Panc1 (cell line): ENCODE results near the gene FAF1. TPM values are rescaled to one million over a fixed set of nuclear protein-coding genes. Genes with fewer than 3 reads are reported as not detected.

Experiments used
- ATAC-seq: fragments of 200-7000 bp; cut with Tn5 transposase; 2 replicates; pipeline ENCODE4 v1.9.1; 2020; ENCODE audit warnings: mild to moderate bottlenecking, moderate library complexity
- BruUV-seq: library from RNA; stranded (reverse); fragments of 400-500 nt; replicated peaks from 2 replicates; lab custom pipeline; 2021; lab: Mats Ljungman, UMichigan
- CTCF ChIA-PET: fragments of 300-600 bp; sonication (Branson Sonifier 250); formaldehyde crosslinking; loops from one replicate; lab custom pipeline; 2022; ENCODE audit warnings: antibody characterized with exemption; lab: Charles Lee
- POLR2A ChIA-PET: fragments of 300-600 bp; sonication (Branson Sonifier 250); formaldehyde crosslinking; loops from one replicate; lab custom pipeline; 2022; ENCODE audit warnings: antibody characterized with exemption; lab: Charles Lee
- DNase-seq: peaks from one replicate; pipeline ENCODE4 v3.0.0-alpha.2; 2010; ENCODE audit warnings: low read depth, low spot score
- H3K27ac ChIP-seq: 2 replicates; pipeline ENCODE4 v1.5.1; 2011; ENCODE audit warnings: mild to moderate bottlenecking, low read length, inconsistent platforms
- H3K27me3 ChIP-seq: fragments of 200-500 bp; sonication (Bioruptor generic); 2 replicates; pipeline ENCODE4 v1.6.0; 2014; ENCODE audit warnings: low read length, inconsistent platforms; ENCODE audit not compliant: control insufficient read depth, insufficient read depth
- H3K36me3 ChIP-seq: fragments of 200-500 bp; sonication (Bioruptor generic); 2 replicates; pipeline ENCODE4 v1.5.1; 2014; ENCODE audit warnings: inconsistent platforms, mild to moderate bottlenecking, low read length, moderate library complexity; ENCODE audit not compliant: control insufficient read depth, insufficient read depth
- H3K4me1 ChIP-seq: 2 replicates; pipeline ENCODE4 v1.5.1; 2011; ENCODE audit warnings: inconsistent platforms, mild to moderate bottlenecking, low read length, moderate library complexity; ENCODE audit not compliant: control insufficient read depth, insufficient read depth
- H3K4me3 ChIP-seq, 2 experiments: 2 replicates each; pipeline ENCODE4 v1.5.1; 2011 to 2012; ENCODE audit warnings: low read depth in 2 of 2, low read length in 2 of 2, mild to moderate bottlenecking in 2 of 2, inconsistent platforms in 1 of 2, moderate library complexity in 1 of 2
- H3K9me3 ChIP-seq: fragments of 200-500 bp; sonication (Bioruptor generic); 2 replicates; pipeline ENCODE4 v1.5.1; 2014; ENCODE audit warnings: low read depth, mild to moderate bottlenecking, inconsistent platforms, low read length, moderate library complexity; ENCODE audit not compliant: control insufficient read depth, insufficient read depth
- POLR2AphosphoS5 ChIP-seq: IDR thresholded peaks from 2 replicates; pipeline ENCODE4 v1.6.1; 2012; ENCODE audit warnings: mild to moderate bottlenecking, low read depth, low read length, moderate library complexity
- SIN3A ChIP-seq: IDR thresholded peaks from 2 replicates; pipeline ENCODE4 v1.6.1; 2012; ENCODE audit warnings: low read depth, mild to moderate bottlenecking, low read length, moderate library complexity, borderline replicate concordance; ENCODE audit not compliant: insufficient read depth
- TCF7L2 ChIP-seq: IDR thresholded peaks from 2 replicates; pipeline ENCODE4 v1.6.1; 2011; ENCODE audit warnings: mild to moderate bottlenecking, low read depth, low read length, inconsistent platforms
- in situ Hi-C: cut with HindIII; loops from 2 replicates; pipeline ENCODE4 v1.10.0; 2016; ENCODE audit warnings: low sequenced_read_pairs, low pct_unique_long_range_greater_than_20kb
- intact Hi-C: fragments of 100-400 bp; cut with micrococcal nuclease; formaldehyde crosslinking; loops from one replicate; pipeline ENCODE4 v1.10.0; 2022; ENCODE audit not compliant: unreplicated experiment
- total RNA-seq: library from RNA; stranded (reverse); gene quantifications from one replicate; pipeline ENCODE4 v1.2.1, GENCODE V29; 2021; ENCODE audit not compliant: unreplicated experiment
- TF ChIP-seq, protein P1 (sequence below): fragments of 450-650 bp; IDR thresholded peaks from 2 replicates; pipeline ENCODE4 v1.5.1; 2017; ENCODE audit warnings: mild to moderate bottlenecking
- TF ChIP-seq, protein P2 (sequence below), 2 experiments: IDR thresholded peaks; 2 replicates each; pipeline ENCODE4 v1.6.1; 2011 to 2012; ENCODE audit warnings: low read depth in 2 of 2, control low read depth in 1 of 2, low read length in 1 of 2, mild to moderate bottlenecking in 1 of 2, moderate library complexity in 1 of 2; ENCODE audit not compliant: insufficient read depth in 1 of 2

The FAF1 gene
- total RNA-seq, 1 experiment from 2014 or later, result 101 TPM

DNA sequence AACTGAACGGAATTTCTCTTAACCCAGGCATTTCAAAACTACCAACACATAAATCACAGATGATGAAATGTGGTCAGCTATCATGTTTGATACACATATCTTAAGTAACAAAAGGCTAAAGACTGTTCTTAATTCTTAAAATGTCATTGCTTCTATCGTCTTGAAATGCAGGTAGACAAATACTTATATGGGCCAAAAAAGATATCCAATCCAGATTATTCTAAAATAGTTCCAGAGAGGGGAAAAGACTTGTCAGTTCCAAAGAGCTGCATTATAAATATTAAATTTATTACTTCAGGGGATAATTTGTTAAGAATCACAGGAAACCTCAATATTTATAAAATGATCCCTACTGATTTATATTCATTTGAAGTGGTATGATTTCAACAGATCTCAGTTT, 259.4 kb downstream of the FAF1 start:
- intact Hi-C loops (no loop called here), in situ Hi-C loops (no loop called here)
- Histone ChIP-seq H3K27me3 (no peaks in the 10 kb centered on the region), H3K27ac (no peak overlapping the region), H3K4me1 (peaks cover 1% of the 10 kb centered on the region; the same call in 1 of the 2 replicates), H3K36me3 (peaks cover 2% of the 10 kb centered on the region; the same call in 1 of the 2 replicates), H3K4me3 (no peak overlapping the region), H3K9me3 (no peaks in the 10 kb centered on the region)
- ChIA-PET POLR2A (no interaction called here), CTCF (no interaction called here)
- TF ChIP-seq SIN3A, result no peak
- TF ChIP-seq, protein P1, sequence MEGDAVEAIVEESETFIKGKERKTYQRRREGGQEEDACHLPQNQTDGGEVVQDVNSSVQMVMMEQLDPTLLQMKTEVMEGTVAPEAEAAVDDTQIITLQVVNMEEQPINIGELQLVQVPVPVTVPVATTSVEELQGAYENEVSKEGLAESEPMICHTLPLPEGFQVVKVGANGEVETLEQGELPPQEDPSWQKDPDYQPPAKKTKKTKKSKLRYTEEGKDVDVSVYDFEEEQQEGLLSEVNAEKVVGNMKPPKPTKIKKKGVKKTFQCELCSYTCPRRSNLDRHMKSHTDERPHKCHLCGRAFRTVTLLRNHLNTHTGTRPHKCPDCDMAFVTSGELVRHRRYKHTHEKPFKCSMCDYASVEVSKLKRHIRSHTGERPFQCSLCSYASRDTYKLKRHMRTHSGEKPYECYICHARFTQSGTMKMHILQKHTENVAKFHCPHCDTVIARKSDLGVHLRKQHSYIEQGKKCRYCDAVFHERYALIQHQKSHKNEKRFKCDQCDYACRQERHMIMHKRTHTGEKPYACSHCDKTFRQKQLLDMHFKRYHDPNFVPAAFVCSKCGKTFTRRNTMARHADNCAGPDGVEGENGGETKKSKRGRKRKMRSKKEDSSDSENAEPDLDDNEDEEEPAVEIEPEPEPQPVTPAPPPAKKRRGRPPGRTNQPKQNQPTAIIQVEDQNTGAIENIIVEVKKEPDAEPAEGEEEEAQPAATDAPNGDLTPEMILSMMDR, result no peak
- TF ChIP-seq TCF7L2, result no peak
- TF ChIP-seq POLR2AphosphoS5, result no peak
- TF ChIP-seq, protein P2, sequence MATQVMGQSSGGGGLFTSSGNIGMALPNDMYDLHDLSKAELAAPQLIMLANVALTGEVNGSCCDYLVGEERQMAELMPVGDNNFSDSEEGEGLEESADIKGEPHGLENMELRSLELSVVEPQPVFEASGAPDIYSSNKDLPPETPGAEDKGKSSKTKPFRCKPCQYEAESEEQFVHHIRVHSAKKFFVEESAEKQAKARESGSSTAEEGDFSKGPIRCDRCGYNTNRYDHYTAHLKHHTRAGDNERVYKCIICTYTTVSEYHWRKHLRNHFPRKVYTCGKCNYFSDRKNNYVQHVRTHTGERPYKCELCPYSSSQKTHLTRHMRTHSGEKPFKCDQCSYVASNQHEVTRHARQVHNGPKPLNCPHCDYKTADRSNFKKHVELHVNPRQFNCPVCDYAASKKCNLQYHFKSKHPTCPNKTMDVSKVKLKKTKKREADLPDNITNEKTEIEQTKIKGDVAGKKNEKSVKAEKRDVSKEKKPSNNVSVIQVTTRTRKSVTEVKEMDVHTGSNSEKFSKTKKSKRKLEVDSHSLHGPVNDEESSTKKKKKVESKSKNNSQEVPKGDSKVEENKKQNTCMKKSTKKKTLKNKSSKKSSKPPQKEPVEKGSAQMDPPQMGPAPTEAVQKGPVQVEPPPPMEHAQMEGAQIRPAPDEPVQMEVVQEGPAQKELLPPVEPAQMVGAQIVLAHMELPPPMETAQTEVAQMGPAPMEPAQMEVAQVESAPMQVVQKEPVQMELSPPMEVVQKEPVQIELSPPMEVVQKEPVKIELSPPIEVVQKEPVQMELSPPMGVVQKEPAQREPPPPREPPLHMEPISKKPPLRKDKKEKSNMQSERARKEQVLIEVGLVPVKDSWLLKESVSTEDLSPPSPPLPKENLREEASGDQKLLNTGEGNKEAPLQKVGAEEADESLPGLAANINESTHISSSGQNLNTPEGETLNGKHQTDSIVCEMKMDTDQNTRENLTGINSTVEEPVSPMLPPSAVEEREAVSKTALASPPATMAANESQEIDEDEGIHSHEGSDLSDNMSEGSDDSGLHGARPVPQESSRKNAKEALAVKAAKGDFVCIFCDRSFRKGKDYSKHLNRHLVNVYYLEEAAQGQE (IDR thresholded peaks at IDR 0.05; ENCODE audit: insufficient read depth in 1 of 2, low read depth in 2 of 2, low read length in 1 of 2), result no peak
- ATAC-seq (no peak), DNase-seq (no peak)
- BruUV-seq, result TSS peak; percentile 13

DNA sequence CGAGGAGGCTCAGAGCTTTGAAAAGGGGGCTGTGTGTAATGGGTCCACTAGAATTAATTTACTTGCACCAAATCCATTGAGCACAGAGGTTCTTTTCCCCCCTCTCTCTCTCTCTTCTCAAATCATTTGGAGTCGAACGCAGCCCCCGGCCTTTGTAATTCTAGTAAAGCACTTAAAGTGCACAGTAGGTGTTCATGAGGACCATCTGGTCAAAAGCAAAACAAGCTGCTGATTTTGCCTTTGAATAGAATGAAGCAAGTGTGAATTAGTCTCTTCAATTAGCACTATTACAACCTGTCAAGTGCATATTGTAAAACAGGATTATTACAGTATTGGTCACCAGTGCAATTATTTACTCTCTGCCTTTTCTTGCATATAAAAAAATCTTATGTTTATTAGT, 259.9 kb downstream of the FAF1 start:
- TF ChIP-seq, protein P2 (IDR thresholded peaks at IDR 0.05; ENCODE audit: insufficient read depth in 1 of 2, low read depth in 2 of 2, low read length in 1 of 2), result no peak
- TF ChIP-seq, protein P1, result no peak
- in situ Hi-C loops (no loop called here), intact Hi-C loops (no loop called here)

More for the DNA sequence above, 259.9 kb downstream of the FAF1 start:
- CTCF ChIA-PET, result no interaction called here
- no TSS peak for BruUV-seq
- H3K27ac ChIP-seq, result no peak overlapping the region
- H3K4me1 ChIP-seq, result no peaks in the 10 kb centered on the region
- peaks cover 2% of the 10 kb centered on the region; the same call in 1 of the 2 replicates for H3K36me3 ChIP-seq
- no peak for ATAC-seq
- no peak overlapping the region for H3K4me3 ChIP-seq
- H3K27me3 ChIP-seq, result no peaks in the 10 kb centered on the region
- no peak for DNase-seq
- no peaks in the 10 kb centered on the region for H3K9me3 ChIP-seq
- POLR2A ChIA-PET, result no interaction called here
